Stimulated activated CD4-positive, alpha-beta T cell treated with anti-CD3 and anti-CD28 coated beads, TNF-alpha, amount 100 ng/mL, for 24 hours (primary cell): ENCODE measurements around the gene OR8D1.

Experiments used
- DNase-seq, 3 experiments: peaks; one replicate each; pipeline ENCODE4 v3.0.0-alpha.2; 2020; ENCODE audit warnings: low read depth in 3 of 3

OR8D1 gene

GRCh38 chr11:124313849-124314248 is at the start of gene OR8D1:
OR8D1 (minus strand) TSS chr11:124313949; CDS start chr11:124310766, 3,183 bp downstream.
- no peak for DNase-seq

GRCh38 chr11:124359566-124359965 is 45.8 kb upstream of the OR8D1 start:
- no peak for DNase-seq

GRCh38 chr11:124346311-124346955 is 32.7 kb upstream of the OR8D1 start:
- no peak for DNase-seq

- no peak for DNase-seq
Measured at GRCh38 chr11:124344346-124344745, 30.6 kb upstream of the OR8D1 start.

- no peak for DNase-seq
Measured at GRCh38 chr11:124340142-124340447, 26.3 kb upstream of the OR8D1 start.

GRCh38 chr11:124339396-124340141 is 25.8 kb upstream of the OR8D1 start:
- no peak for DNase-seq

- no peak for DNase-seq
Measured at GRCh38 chr11:124331873-124332272, 18.1 kb upstream of the OR8D1 start.

- no peak for DNase-seq
Measured at GRCh38 chr11:124329787-124330478, 16.2 kb upstream of the OR8D1 start.

- no peak for DNase-seq
Measured at GRCh38 chr11:124327775-124328174, 14.0 kb upstream of the OR8D1 start.

GRCh38 chr11:124322356-124322755 is 8.6 kb upstream of the OR8D1 start:
- no peak for DNase-seq

GRCh38 chr11:124320097-124320496 is 6.3 kb upstream of the OR8D1 start, which contains the start of gene OR8D2:
OR8D2 (minus strand) TSS chr11:124320197; CDS start chr11:124320197, 0 bp downstream.
- DNase-seq, result no peak

- no peak for DNase-seq
Measured at GRCh38 chr11:124315052-124315451, 1.3 kb upstream of the OR8D1 start.

GRCh38 chr11:124313131-124313530 is 618 bp downstream of the OR8D1 start:
- DNase-seq, result no peak

GRCh38 chr11:124311670-124312069 is 2.1 kb downstream of the OR8D1 start:
- DNase-seq, result no peak

- DNase-seq, result no peak
Measured at GRCh38 chr11:124311269-124311668, 2.5 kb downstream of the OR8D1 start.

GRCh38 chr11:124310721-124311120 is 3.0 kb downstream of the OR8D1 start:
- DNase-seq, result no peak

- DNase-seq, result no peak
Measured at GRCh38 chr11:124307093-124307492, 6.7 kb downstream of the OR8D1 start.

GRCh38 chr11:124302347-124303125 is 11.2 kb downstream of the OR8D1 start:
- no peak for DNase-seq

- no peak for DNase-seq
Measured at GRCh38 chr11:124301548-124301947, 12.2 kb downstream of the OR8D1 start.

GRCh38 chr11:124297921-124298320 is 15.8 kb downstream of the OR8D1 start:
- no peak for DNase-seq

- no peak for DNase-seq
Measured at GRCh38 chr11:124296016-124296415, 17.7 kb downstream of the OR8D1 start.

- DNase-seq, result no peak
Measured at GRCh38 chr11:124294687-124295086, 19.1 kb downstream of the OR8D1 start.
